K562 (cell line): ENCODE measurements around the gene GDF9. TPM values are rescaled to one million over a fixed set of nuclear protein-coding genes. Genes with fewer than 3 reads are reported as not detected.

Experiments used
- CBFA2T3 ChIP-seq: fragments of 450-650 bp; IDR thresholded peaks from 2 replicates; pipeline ENCODE4 v1.6.1; 2017
- CEBPG ChIP-seq, 3 experiments: fragments of 200-800 bp in 1 of 3; sonication (Bioruptor generic) in 1 of 3; sonication (generic) in 1 of 3; formaldehyde crosslinking in 1 of 3; IDR thresholded peaks in 2 of 3; conservative IDR thresholded peaks in 1 of 3; 2 replicates each; pipeline versions ENCODE4 v1.6.1 to v1.8.0; 2016 to 2022; ENCODE audit warnings: missing compliant biosample characterization in 2 of 3, missing genetic modification characterization in 2 of 3, mild to moderate bottlenecking in 1 of 3, missing genetic modification reagents in 1 of 3
- ELF1 ChIP-seq: fragments of 200-800 bp; sonication (Bioruptor generic); IDR thresholded peaks from 2 replicates; pipeline ENCODE4 v1.6.1; 2016; ENCODE audit warnings: missing genetic modification characterization, missing compliant biosample characterization
- ETV5 ChIP-seq: sonication (generic); formaldehyde crosslinking; IDR thresholded peaks from 2 replicates; pipeline ENCODE4 v1.4.0; 2020; ENCODE audit warnings: low read depth, mild to moderate bottlenecking, missing genetic modification reagents
- GATAD2A ChIP-seq: fragments of 450-650 bp; IDR thresholded peaks from 2 replicates; pipeline ENCODE4 v1.6.1; 2017
- KAT8 ChIP-seq: fragments of 450-650 bp; IDR thresholded peaks from 2 replicates; pipeline ENCODE4 v1.6.1; 2016; ENCODE audit warnings: low read depth, mild to moderate bottlenecking
- PML ChIP-seq: IDR thresholded peaks from 2 replicates; pipeline ENCODE4 v1.6.1; 2012; ENCODE audit warnings: low read length, inconsistent platforms
- POLR2H ChIP-seq: IDR thresholded peaks from 2 replicates; pipeline ENCODE4 v1.6.1; 2016; ENCODE audit warnings: missing genetic modification characterization, low read depth, mild to moderate bottlenecking, control low read depth, missing compliant biosample characterization, moderate library complexity
- RBM14 ChIP-seq: fragments of 200-400 bp; formaldehyde crosslinking; IDR thresholded peaks from 2 replicates; pipeline ENCODE4 v1.6.1; 2018; ENCODE audit warnings: low read depth, mild to moderate bottlenecking, low read length, moderate library complexity, borderline replicate concordance; ENCODE audit not compliant: insufficient read depth
- SRF ChIP-seq, 2 experiments: fragments of 250-450, 450-650 bp in 1 of 2; sonication (Bioruptor Pico) in 1 of 2; sonication (generic) in 1 of 2; formaldehyde crosslinking; IDR thresholded peaks; 2 replicates each; pipeline versions ENCODE4 v1.5.0 to v1.5.1; 2020 to 2022; ENCODE audit warnings: mild to moderate bottlenecking in 1 of 2, missing genetic modification reagents in 1 of 2
- TCF7 ChIP-seq: sonication (generic); IDR thresholded peaks from 2 replicates; pipeline ENCODE4 v1.6.1; 2016; ENCODE audit warnings: antibody characterized with exemption, borderline replicate concordance
- ZFPM2 ChIP-seq: fragments of 250-450 bp; sonication (Bioruptor Pico); IDR thresholded peaks from 2 replicates; pipeline ENCODE4 v1.5.1; 2022; ENCODE audit warnings: mild to moderate bottlenecking
- ZFX ChIP-seq: sonication (generic); formaldehyde crosslinking; IDR thresholded peaks from 2 replicates; pipeline ENCODE4 v1.8.0; 2022; ENCODE audit warnings: mild to moderate bottlenecking, missing genetic modification reagents, moderate library complexity
- ZNF766 ChIP-seq: fragments of 200-800 bp; sonication (Bioruptor generic); conservative IDR thresholded peaks from 2 replicates; pipeline ENCODE4 v1.6.1; 2016; ENCODE audit warnings: missing genetic modification characterization, missing compliant biosample characterization
- polyA plus RNA-seq, 8 experiments: library from polyadenylated mRNA; depleted of rRNA in 4 of 8; stranded (reverse) in 5 of 8; unstranded in 3 of 8; fragments of >200 nt; fragmentation: Nextera tagmentation in 2 of 8; fragmentation: Illumina TruSeq in 1 of 8; extraction: Ambion mirVana in 2 of 8; extraction: Trizol in 1 of 8; gene quantifications; 2 replicates each; pipeline versions ENCODE4 v1.2.1 to v1.2.3, GENCODE V29; 2011 to 2014; ENCODE audit warnings: inconsistent platforms in 1 of 8, missing spikeins in 1 of 8
- total RNA-seq, 7 experiments: library from RNA; depleted of rRNA in 6 of 7; stranded (reverse); fragments of >200 nt in 6 of 7; fragmentation: Illumina TruSeq in 2 of 7; extraction: Trizol in 2 of 7; gene quantifications; 2 replicates each; pipeline versions ENCODE4 v1.2.1 to v1.2.3, GENCODE V29; 2011 to 2021; ENCODE audit warnings: low replicate concordance in 1 of 7
- TF ChIP-seq, protein P1 (sequence below): fragments of 450-650 bp; formaldehyde crosslinking; IDR thresholded peaks from 2 replicates; pipeline ENCODE4 v1.4.0; 2020; ENCODE audit warnings: mild to moderate bottlenecking
- TF ChIP-seq, protein P2 (sequence below): fragments of 450-650 bp; IDR thresholded peaks from 2 replicates; pipeline ENCODE4 v1.6.1; 2016; ENCODE audit warnings: mild to moderate bottlenecking
- TF ChIP-seq, protein P3 (sequence below): sonication (generic); formaldehyde crosslinking; IDR thresholded peaks from 2 replicates; pipeline ENCODE4 v1.9.0; 2022; ENCODE audit warnings: mild to moderate bottlenecking, missing genetic modification reagents
- TF ChIP-seq, protein P4 (sequence below): fragments of 450-650 bp; formaldehyde crosslinking; IDR thresholded peaks from 2 replicates; pipeline ENCODE4 v1.4.0; 2020; ENCODE audit warnings: mild to moderate bottlenecking, mixed read lengths
- TF ChIP-seq, protein P5 (sequence below): fragments of 250-450 bp; sonication (Bioruptor Pico); IDR thresholded peaks from 2 replicates; pipeline ENCODE4 v1.4.0; 2020; ENCODE audit warnings: mild to moderate bottlenecking
- TF ChIP-seq, protein P6 (sequence below): sonication (generic); formaldehyde crosslinking; IDR thresholded peaks from 2 replicates; pipeline ENCODE4 v1.8.1; 2023; ENCODE audit warnings: mild to moderate bottlenecking, missing genetic modification reagents

Gene GDF9
- total and polyA plus RNA-seq, 9 of the 15 experiments (the other 6 are each of a cell fraction or from before 2014, with no cell fraction given) = 0.10 to 0.70 (median 0.20) TPM; not detected in 1

DNA sequence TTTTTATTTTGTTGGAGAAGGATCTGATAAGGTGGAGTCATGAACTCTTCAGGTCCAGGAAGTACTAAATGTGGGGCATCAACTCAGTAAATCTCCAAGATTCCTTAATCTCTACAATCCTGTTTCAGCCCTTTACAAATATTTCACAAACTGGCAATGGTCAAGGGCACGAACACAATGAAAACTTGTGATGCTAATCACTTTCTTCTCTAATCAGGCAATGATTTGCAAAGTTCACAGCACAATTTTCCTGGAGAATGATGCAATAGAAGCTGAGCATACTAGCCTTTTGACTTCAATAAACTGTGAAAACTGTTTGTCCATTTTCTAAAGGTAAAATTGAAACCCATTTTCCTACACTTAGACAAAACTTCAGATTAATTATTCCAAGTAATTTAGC, 16.9 kb downstream of the GDF9 start (continued):
- TF ChIP-seq RBM14 = no peak
- no peak for TF ChIP-seq ETV5 (CRISPR knock-in tag)
- no peak for TF ChIP-seq ZFPM2 (CRISPR knock-in tag)
- TF ChIP-seq, protein P1, sequence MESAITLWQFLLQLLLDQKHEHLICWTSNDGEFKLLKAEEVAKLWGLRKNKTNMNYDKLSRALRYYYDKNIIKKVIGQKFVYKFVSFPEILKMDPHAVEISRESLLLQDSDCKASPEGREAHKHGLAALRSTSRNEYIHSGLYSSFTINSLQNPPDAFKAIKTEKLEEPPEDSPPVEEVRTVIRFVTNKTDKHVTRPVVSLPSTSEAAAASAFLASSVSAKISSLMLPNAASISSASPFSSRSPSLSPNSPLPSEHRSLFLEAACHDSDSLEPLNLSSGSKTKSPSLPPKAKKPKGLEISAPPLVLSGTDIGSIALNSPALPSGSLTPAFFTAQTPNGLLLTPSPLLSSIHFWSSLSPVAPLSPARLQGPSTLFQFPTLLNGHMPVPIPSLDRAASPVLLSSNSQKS (CRISPR knock-in tag) = no peak
- TF ChIP-seq KAT8 = no peak
- TF ChIP-seq CEBPG (CRISPR knock-in tag; IDR thresholded peaks at IDR 0.05) = peak; percentile 84
- TF ChIP-seq CEBPG (tag; conservative IDR thresholded peaks at IDR 0.05 in 1 of 2, IDR thresholded peaks at IDR 0.05 in 1 of 2) = peak; percentile 94 to 97
- no peak for TF ChIP-seq CBFA2T3
- TF ChIP-seq, protein P2, sequence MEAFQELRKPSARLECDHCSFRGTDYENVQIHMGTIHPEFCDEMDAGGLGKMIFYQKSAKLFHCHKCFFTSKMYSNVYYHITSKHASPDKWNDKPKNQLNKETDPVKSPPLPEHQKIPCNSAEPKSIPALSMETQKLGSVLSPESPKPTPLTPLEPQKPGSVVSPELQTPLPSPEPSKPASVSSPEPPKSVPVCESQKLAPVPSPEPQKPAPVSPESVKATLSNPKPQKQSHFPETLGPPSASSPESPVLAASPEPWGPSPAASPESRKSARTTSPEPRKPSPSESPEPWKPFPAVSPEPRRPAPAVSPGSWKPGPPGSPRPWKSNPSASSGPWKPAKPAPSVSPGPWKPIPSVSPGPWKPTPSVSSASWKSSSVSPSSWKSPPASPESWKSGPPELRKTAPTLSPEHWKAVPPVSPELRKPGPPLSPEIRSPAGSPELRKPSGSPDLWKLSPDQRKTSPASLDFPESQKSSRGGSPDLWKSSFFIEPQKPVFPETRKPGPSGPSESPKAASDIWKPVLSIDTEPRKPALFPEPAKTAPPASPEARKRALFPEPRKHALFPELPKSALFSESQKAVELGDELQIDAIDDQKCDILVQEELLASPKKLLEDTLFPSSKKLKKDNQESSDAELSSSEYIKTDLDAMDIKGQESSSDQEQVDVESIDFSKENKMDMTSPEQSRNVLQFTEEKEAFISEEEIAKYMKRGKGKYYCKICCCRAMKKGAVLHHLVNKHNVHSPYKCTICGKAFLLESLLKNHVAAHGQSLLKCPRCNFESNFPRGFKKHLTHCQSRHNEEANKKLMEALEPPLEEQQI = no peak
- TF ChIP-seq, protein P3, sequence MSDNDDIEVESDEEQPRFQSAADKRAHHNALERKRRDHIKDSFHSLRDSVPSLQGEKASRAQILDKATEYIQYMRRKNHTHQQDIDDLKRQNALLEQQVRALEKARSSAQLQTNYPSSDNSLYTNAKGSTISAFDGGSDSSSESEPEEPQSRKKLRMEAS = no peak
- no peak for TF ChIP-seq PML
- TF ChIP-seq, protein P4, sequence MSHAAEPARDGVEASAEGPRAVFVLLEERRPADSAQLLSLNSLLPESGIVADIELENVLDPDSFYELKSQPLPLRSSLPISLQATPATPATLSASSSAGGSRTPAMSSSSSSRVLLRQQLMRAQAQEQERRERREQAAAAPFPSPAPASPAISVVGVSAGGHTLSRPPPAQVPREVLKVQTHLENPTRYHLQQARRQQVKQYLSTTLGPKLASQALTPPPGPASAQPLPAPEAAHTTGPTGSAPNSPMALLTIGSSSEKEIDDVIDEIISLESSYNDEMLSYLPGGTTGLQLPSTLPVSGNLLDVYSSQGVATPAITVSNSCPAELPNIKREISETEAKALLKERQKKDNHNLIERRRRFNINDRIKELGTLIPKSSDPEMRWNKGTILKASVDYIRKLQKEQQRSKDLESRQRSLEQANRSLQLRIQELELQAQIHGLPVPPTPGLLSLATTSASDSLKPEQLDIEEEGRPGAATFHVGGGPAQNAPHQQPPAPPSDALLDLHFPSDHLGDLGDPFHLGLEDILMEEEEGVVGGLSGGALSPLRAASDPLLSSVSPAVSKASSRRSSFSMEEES (CRISPR knock-in tag) = no peak
- TF ChIP-seq TCF7 = no peak
- 0 out of 4 replicates have a peak, but pooled peaks of 1 of the 2 experiments have one; percentile 20 for TF ChIP-seq SRF (CRISPR knock-in tag; IDR thresholded peaks at IDR 0.05)
- no peak for TF ChIP-seq ZFX (CRISPR knock-in tag)
- TF ChIP-seq ZNF766 = no peak
- no peak for TF ChIP-seq GATAD2A
- TF ChIP-seq, protein P5, sequence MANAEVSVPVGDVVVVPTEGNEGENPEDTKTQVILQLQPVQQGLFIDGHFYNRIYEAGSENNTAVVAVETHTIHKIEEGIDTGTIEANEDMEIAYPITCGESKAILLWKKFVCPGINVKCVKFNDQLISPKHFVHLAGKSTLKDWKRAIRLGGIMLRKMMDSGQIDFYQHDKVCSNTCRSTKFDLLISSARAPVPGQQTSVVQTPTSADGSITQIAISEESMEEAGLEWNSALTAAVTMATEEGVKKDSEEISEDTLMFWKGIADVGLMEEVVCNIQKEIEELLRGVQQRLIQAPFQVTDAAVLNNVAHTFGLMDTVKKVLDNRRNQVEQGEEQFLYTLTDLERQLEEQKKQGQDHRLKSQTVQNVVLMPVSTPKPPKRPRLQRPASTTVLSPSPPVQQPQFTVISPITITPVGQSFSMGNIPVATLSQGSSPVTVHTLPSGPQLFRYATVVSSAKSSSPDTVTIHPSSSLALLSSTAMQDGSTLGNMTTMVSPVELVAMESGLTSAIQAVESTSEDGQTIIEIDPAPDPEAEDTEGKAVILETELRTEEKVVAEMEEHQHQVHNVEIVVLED (CRISPR knock-in tag) = no peak
- TF ChIP-seq ELF1 = 0 out of 2 replicates have a peak, but pooled peaks have one; percentile 17
- peak; percentile 36; the same call in 1 of the 2 replicates for TF ChIP-seq POLR2H (tag)
- TF ChIP-seq, protein P6, sequence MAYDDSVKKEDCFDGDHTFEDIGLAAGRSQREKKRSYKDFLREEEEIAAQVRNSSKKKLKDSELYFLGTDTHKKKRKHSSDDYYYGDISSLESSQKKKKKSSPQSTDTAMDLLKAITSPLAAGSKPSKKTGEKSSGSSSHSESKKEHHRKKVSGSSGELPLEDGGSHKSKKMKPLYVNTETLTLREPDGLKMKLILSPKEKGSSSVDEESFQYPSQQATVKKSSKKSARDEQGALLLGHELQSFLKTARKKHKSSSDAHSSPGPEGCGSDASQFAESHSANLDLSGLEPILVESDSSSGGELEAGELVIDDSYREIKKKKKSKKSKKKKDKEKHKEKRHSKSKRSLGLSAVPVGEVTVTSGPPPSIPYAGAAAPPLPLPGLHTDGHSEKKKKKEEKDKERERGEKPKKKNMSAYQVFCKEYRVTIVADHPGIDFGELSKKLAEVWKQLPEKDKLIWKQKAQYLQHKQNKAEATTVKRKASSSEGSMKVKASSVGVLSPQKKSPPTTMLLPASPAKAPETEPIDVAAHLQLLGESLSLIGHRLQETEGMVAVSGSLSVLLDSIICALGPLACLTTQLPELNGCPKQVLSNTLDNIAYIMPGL (CRISPR knock-in tag) = no peak
